Adrenal gland (tissue), 5 donors: ENCODE measurements around the gene CASKIN2.

Source experiments
- POLR2A ChIP-seq, 2 donors: fragments of 450-650 bp; IDR thresholded peaks; one replicate each; pipeline ENCODE4 v1.6.1; 2017; ENCODE audit warnings: antibody characterized with exemption in 2 of 2, mild to moderate bottlenecking in 2 of 2, moderate library complexity in 1 of 2
- TF ChIP-seq, protein P1 (sequence below), 6 experiments: fragments of 450-650 bp in 4 of 6; fragments of 200-600 bp in 2 of 6; sonication (generic) in 1 of 6; IDR thresholded peaks; 1 replicate in 5 of 6; 2 replicates in 1 of 6; pipeline versions ENCODE4 v1.5.1 to v1.8.0; 2016 to 2021; ENCODE audit warnings: antibody characterized with exemption in 6 of 6, mild to moderate bottlenecking in 2 of 6, moderate library complexity in 1 of 6
- donor health status: DM: no; HTN: no; CAD: no.

GRCh38 chr17:75490173-75490743, 25.1 kb downstream of the CASKIN2 start:
- TF ChIP-seq, protein P1, sequence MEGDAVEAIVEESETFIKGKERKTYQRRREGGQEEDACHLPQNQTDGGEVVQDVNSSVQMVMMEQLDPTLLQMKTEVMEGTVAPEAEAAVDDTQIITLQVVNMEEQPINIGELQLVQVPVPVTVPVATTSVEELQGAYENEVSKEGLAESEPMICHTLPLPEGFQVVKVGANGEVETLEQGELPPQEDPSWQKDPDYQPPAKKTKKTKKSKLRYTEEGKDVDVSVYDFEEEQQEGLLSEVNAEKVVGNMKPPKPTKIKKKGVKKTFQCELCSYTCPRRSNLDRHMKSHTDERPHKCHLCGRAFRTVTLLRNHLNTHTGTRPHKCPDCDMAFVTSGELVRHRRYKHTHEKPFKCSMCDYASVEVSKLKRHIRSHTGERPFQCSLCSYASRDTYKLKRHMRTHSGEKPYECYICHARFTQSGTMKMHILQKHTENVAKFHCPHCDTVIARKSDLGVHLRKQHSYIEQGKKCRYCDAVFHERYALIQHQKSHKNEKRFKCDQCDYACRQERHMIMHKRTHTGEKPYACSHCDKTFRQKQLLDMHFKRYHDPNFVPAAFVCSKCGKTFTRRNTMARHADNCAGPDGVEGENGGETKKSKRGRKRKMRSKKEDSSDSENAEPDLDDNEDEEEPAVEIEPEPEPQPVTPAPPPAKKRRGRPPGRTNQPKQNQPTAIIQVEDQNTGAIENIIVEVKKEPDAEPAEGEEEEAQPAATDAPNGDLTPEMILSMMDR (IDR thresholded peaks at IDR 0.05): no peak
- TF ChIP-seq POLR2A (IDR thresholded peaks at IDR 0.05): no peak
